GM12878 (cell line): ENCODE measurements around the gene TCF12. TPM values are rescaled to one million over a fixed set of nuclear protein-coding genes. Genes with fewer than 3 reads are reported as not detected.

Experiments used
- ATAC-seq: fragments of 200-7000 bp; cut with Tn5 transposase; 3 replicates; pipeline ENCODE4 v1.9.1; 2020; ENCODE audit warnings: mild to moderate bottlenecking, moderate library complexity
- BruUV-seq: library from RNA; stranded (reverse); fragments of 400-500 nt; replicated peaks from 2 replicates; lab custom pipeline; 2021; lab: Mats Ljungman, UMichigan
- CTCF ChIA-PET: fragments of 300-600 bp; sonication (Branson Sonifier 250); formaldehyde crosslinking; extraction: SDS; loops from one replicate; lab custom pipeline; 2021; ENCODE audit warnings: inconsistent platforms; lab: Yijun Ruan, JAX
- POLR2A ChIA-PET: fragments of 350-600 bp; formaldehyde crosslinking; extraction: SDS; loops from one replicate; lab custom pipeline; 2021; ENCODE audit warnings: inconsistent platforms; lab: Charles Lee
- RAD21 ChIA-PET: fragments of 300-600 bp; sonication (Branson Sonifier 250); formaldehyde crosslinking; loops from one replicate; lab custom pipeline; 2023; ENCODE audit warnings: antibody characterized with exemption; ENCODE audit not compliant: unreplicated experiment; lab: Charles Lee
- SMC1A ChIA-PET: fragments of 300-600 bp; sonication (Branson Sonifier 250); formaldehyde crosslinking; loops from one replicate; lab custom pipeline; 2023; ENCODE audit not compliant: unreplicated experiment, uncharacterized antibody; lab: Charles Lee
- DNase-seq: peaks from one replicate; pipeline ENCODE4 v3.0.0-alpha.2; 2011; ENCODE audit warnings: low read depth, low spot score
- FAIRE-seq: peaks from 3 replicates; lab custom pipeline; 2011; peaks lifted over from hg19 to GRCh38; lab: Jason Lieb, UNC
- H2AFZ ChIP-seq: 2 replicates; pipeline ENCODE4 v1.6.0; 2011; ENCODE audit warnings: low read depth, low read length, control low read depth; ENCODE audit not compliant: control insufficient read depth
- H3K27ac ChIP-seq: 2 replicates; pipeline ENCODE4 v1.5.1; 2011; ENCODE audit warnings: control low read depth; ENCODE audit not compliant: control insufficient read depth, insufficient read depth
- H3K27me3 ChIP-seq, 2 experiments: replicated peaks in 1 of 2; 2 replicates each; pipeline versions ENCODE4 v1.6.0 to v1.6.1; 2011; ENCODE audit warnings: low read length in 1 of 2; ENCODE audit not compliant: control insufficient read depth in 2 of 2, insufficient read depth in 2 of 2
- H3K36me3 ChIP-seq, 2 experiments: 2 replicates each; pipeline ENCODE4 v1.5.1; 2011; ENCODE audit warnings: low read length in 1 of 2; ENCODE audit not compliant: control insufficient read depth in 2 of 2, insufficient read depth in 2 of 2
- H3K4me1 ChIP-seq: 2 replicates; pipeline ENCODE4 v1.6.1; 2011; ENCODE audit warnings: mild to moderate bottlenecking, low read length, moderate library complexity, mixed read lengths; ENCODE audit not compliant: control insufficient read depth, insufficient read depth
- H3K4me2 ChIP-seq: 2 replicates; pipeline ENCODE4 v1.6.0; 2011; ENCODE audit warnings: control low read depth; ENCODE audit not compliant: control insufficient read depth, insufficient read depth
- H3K4me3 ChIP-seq: fragments of 200-600 bp; sonication (generic); 2 replicates; pipeline ENCODE4 v1.5.1; 2016
- H3K79me2 ChIP-seq: 2 replicates; pipeline ENCODE4 v1.6.0; 2011; ENCODE audit warnings: low read length; ENCODE audit not compliant: control insufficient read depth, insufficient read depth
- H3K9ac ChIP-seq: 2 replicates; pipeline ENCODE4 v1.8.0; 2011; ENCODE audit warnings: low read length, control low read depth, mixed read lengths; ENCODE audit not compliant: control insufficient read depth, insufficient read depth
- H3K9me3 ChIP-seq: replicated peaks from 3 replicates; pipeline ENCODE4 v1.5.1; 2011; ENCODE audit warnings: mild to moderate bottlenecking, low read length; ENCODE audit not compliant: control insufficient read depth, insufficient read depth
- H4K20me1 ChIP-seq: 2 replicates; pipeline ENCODE4 v1.6.0; 2011; ENCODE audit not compliant: control insufficient read depth, insufficient read depth
- BACH1 ChIP-seq: fragments of 450-650 bp; IDR thresholded peaks from 2 replicates; pipeline ENCODE4 v1.6.1; 2017; ENCODE audit warnings: mild to moderate bottlenecking, borderline replicate concordance
- CBX5 ChIP-seq: sonication (generic); IDR thresholded peaks from 2 replicates; pipeline ENCODE4 v1.6.1; 2016; ENCODE audit warnings: low read depth, moderate library complexity, mild to moderate bottlenecking, inconsistent platforms
- KDM1A ChIP-seq: fragments of 200-600 bp; sonication (generic); IDR thresholded peaks from 2 replicates; pipeline ENCODE4 v1.6.1; 2016; ENCODE audit warnings: borderline replicate concordance
- LARP7 ChIP-seq: fragments of 450-650 bp; IDR thresholded peaks from 2 replicates; pipeline ENCODE4 v1.6.1; 2017; ENCODE audit warnings: mild to moderate bottlenecking
- MYC ChIP-seq: IDR thresholded peaks from 2 replicates; pipeline ENCODE4 v1.6.1; 2011; ENCODE audit warnings: mild to moderate bottlenecking, low read length, moderate library complexity, inconsistent platforms; ENCODE audit not compliant: insufficient read depth, insufficient replicate concordance, insufficient read length, severe bottlenecking
- NBN ChIP-seq: fragments of 450-650 bp; IDR thresholded peaks from 2 replicates; pipeline ENCODE4 v1.6.1; 2016
- NR2C1 ChIP-seq: fragments of 450-650 bp; IDR thresholded peaks from 2 replicates; pipeline ENCODE4 v1.6.1; 2017; ENCODE audit warnings: antibody characterized with exemption, mild to moderate bottlenecking, moderate library complexity
- NR2C2 ChIP-seq: IDR thresholded peaks from 2 replicates; pipeline ENCODE4 v1.6.1; 2011; ENCODE audit warnings: borderline replicate concordance, low read depth; ENCODE audit not compliant: control insufficient read depth, insufficient read length
- PAX5 ChIP-seq: IDR thresholded peaks from 2 replicates; pipeline ENCODE4 v1.6.1; 2011; ENCODE audit warnings: low read depth, low read length, borderline replicate concordance
- RBBP5 ChIP-seq: fragments of 200-600 bp; sonication (generic); conservative IDR thresholded peaks from 2 replicates; pipeline ENCODE4 v1.6.1; 2016
- RCOR1 ChIP-seq: conservative IDR thresholded peaks from 2 replicates; pipeline ENCODE4 v1.6.1; 2012; ENCODE audit warnings: low read depth, low read length, improper control_type of control experiment
- SIX5 ChIP-seq: IDR thresholded peaks from 2 replicates; pipeline ENCODE4 v1.6.1; 2011; ENCODE audit warnings: mild to moderate bottlenecking, low read depth, low read length, moderate library complexity; ENCODE audit not compliant: severe bottlenecking
- TCF3 ChIP-seq: IDR thresholded peaks from 2 replicates; pipeline ENCODE4 v1.6.1; 2012; ENCODE audit warnings: low read depth, mild to moderate bottlenecking, low read length, borderline replicate concordance; ENCODE audit not compliant: insufficient read depth
- ZBTB33 ChIP-seq: fragments of 450-650 bp; IDR thresholded peaks from 2 replicates; pipeline ENCODE4 v1.6.1; 2017; ENCODE audit warnings: mild to moderate bottlenecking
- ZNF217 ChIP-seq: fragments of 450-650 bp; IDR thresholded peaks from 2 replicates; pipeline ENCODE4 v1.6.1; 2017; ENCODE audit warnings: antibody characterized with exemption, mild to moderate bottlenecking
- ZNF687 ChIP-seq: fragments of 450-650 bp; IDR thresholded peaks from 2 replicates; pipeline ENCODE4 v1.6.1; 2017; ENCODE audit warnings: mild to moderate bottlenecking, moderate library complexity
- WGBS: methylation state at CpG from one replicate; pipeline ENCODE4 v1.1.6; 2016; ENCODE audit warnings: low lambda C conversion rate; ENCODE audit not compliant: insufficient replicate concordance, insufficient coverage; ENCODE audit errors: missing lambda C conversion rate; 5-methylcytosine and 5-hydroxymethylcytosine counted together
- in situ Hi-C: fragments of 300-500 bp; cut with MboI; formaldehyde crosslinking; loops from 9 replicates; pipeline ENCODE4 v1.14.3; 2018; ENCODE audit warnings: mixed read lengths
- intact Hi-C: fragments of 100-400 bp; cut with micrococcal nuclease; formaldehyde crosslinking; loops from one replicate; pipeline ENCODE4 v1.14.2; 2022; ENCODE audit not compliant: unreplicated experiment
- polyA plus RNA-seq, 11 experiments: library from polyadenylated mRNA; depleted of rRNA in 4 of 11; unstranded in 6 of 11; stranded (reverse) in 5 of 11; fragments of >200 nt; fragmentation: Nextera tagmentation in 4 of 11; fragmentation: Illumina TruSeq in 1 of 11; extraction: Ambion mirVana in 4 of 11; extraction: Trizol in 1 of 11; gene quantifications; 1 replicate in 1 of 11; 2 replicates in 10 of 11; pipeline versions ENCODE4 v1.2.1 to v1.2.3, GENCODE V29; 2011 to 2016; ENCODE audit warnings: inconsistent platforms in 2 of 11, missing spikeins in 2 of 11, low read depth in 1 of 11
- total RNA-seq, 4 experiments: library from RNA; depleted of rRNA in 3 of 4; stranded (reverse); fragments of >200 nt in 3 of 4; fragmentation: Illumina TruSeq in 1 of 4; extraction: Trizol in 1 of 4; gene quantifications; 2 replicates each; pipeline versions ENCODE4 v1.2.1 to v1.2.3, GENCODE V29; 2013 to 2021

Gene TCF12
- total and polyA plus RNA-seq, 10 of the 15 experiments (the other 5 are each of a cell fraction or from before 2014, with no cell fraction given) = 8.2 to 70.9 (median 49.5) TPM

GRCh38 chr15:56992725-56993124 lies 74.3 kb downstream of the TCF12 start:
- Histone ChIP-seq H3K4me1 (peaks cover 2% of the 10 kb centered on the region; the same call in 1 of the 2 replicates), H3K27ac (no peak overlapping the region), H3K79me2 (peaks cover 8% of the 10 kb centered on the region), H3K9ac (no peak overlapping the region), H3K4me3 (no peak overlapping the region), H3K9me3 (peaks cover 4% of the 10 kb centered on the region; the same call in 1 of the 3 replicates), H3K27me3 (no peaks in the 10 kb centered on the region), H2AFZ (no peak overlapping the region), H4K20me1 (no peaks in the 10 kb centered on the region), H3K36me3 (no peaks in the 10 kb centered on the region; a peak in 1 of 4 replicates), H3K4me2 (no peak overlapping the region)
- DNase-seq (no peak), ATAC-seq (no peak), FAIRE-seq (no peak)
- intact Hi-C loops = no loop called here
- TF ChIP-seq ZNF687 (no peak), BACH1 (no peak), SIX5 (no peak), CBX5 (no peak), LARP7 (no peak), NBN (no peak), TCF3 (no peak), RCOR1 (no peak), ZNF217 (no peak), MYC (no peak), RBBP5 (no peak), ZBTB33 (no peak), KDM1A (no peak), NR2C2 (no peak), NR2C1 (no peak), PAX5 (no peak)
- ChIA-PET CTCF (interaction anchor here (0.7 kb wide), 1 partner anchor 18 kb away, joined by 3 read pairs; no protein-coding TSS in a partner anchor), SMC1A (interaction anchor here (1.2 to 1.4 kb wide), 2 partner anchors 11 to 23 kb away, joined by 3 to 4 read pairs; no protein-coding TSS in a partner anchor), POLR2A (no interaction called here), RAD21 (no interaction called here)
- WGBS = 97% methylated on average over 3 of the region's 3 CpGs
- in situ Hi-C loops = no loop called here
- BruUV-seq = no TSS peak
